GM12891 (cell line): ENCODE data around the gene WSCD2.

Experiments used
- POLR2A ChIP-seq: IDR thresholded peaks from 2 replicates; pipeline ENCODE4 v1.6.1; 2011; ENCODE audit warnings: low read depth, low read length, control low read depth
- POLR2AphosphoS5 ChIP-seq: IDR thresholded peaks from 2 replicates; pipeline ENCODE4 v1.6.1; 2011; ENCODE audit warnings: low read depth, low read length, control low read depth
- SPI1 ChIP-seq: IDR thresholded peaks from 2 replicates; pipeline ENCODE4 v1.6.1; 2011; ENCODE audit warnings: low read depth, low read length, control low read depth

DNA sequence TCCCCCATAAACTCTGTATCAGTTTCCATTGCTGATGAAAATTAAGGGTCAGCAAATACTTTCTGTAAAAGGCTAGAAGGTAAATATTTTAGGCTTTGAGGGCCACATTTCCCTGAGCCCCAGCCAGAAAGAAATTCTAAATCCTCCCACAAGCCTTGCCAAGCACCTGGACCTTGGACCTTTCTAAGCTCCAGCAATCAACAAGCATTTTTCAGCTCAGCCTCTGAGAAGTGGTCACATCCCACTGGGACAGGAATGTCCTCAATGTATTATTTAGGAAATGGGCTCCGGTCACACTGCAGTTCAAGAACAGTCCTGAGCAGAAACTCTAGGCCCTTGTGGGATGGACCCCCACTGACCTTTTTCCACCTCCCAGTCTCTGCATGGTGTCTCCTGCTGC lies 55.9 kb downstream of the WSCD2 start:
- no peak for TF ChIP-seq POLR2A
- TF ChIP-seq SPI1 = no peak
- no peak for TF ChIP-seq POLR2AphosphoS5
